ENCODE data around the gene PTPRG. TPM values are rescaled to one million over a fixed set of nuclear protein-coding genes. Genes with fewer than 3 reads are reported as not detected.

PTPRG gene
- total RNA-seq, 2 experiments from 2014 or later = 0.03 to 0.05 TPM

- Mint-ChIP-seq H3K4me3 (no peak overlapping the region), H3K36me3 (ENCODE audit: low read depth) (no peaks in the 10 kb centered on the region), H3K4me1 (ENCODE audit: low read depth) (no peaks in the 10 kb centered on the region), H3K9me3 (no peaks in the 10 kb centered on the region), H3K27me3 (peaks cover 13% of the 10 kb centered on the region), H3K27ac (no peak overlapping the region)
- DNase-seq (no peak), ATAC-seq (ENCODE audit: poor library complexity) (no peak)
- Histone ChIP-seq H3K36me3 (ENCODE audit: insufficient read depth, low read length) (no peaks in the 10 kb centered on the region), H3K9me3 (ENCODE audit: control insufficient read depth in 1 of 2, insufficient read depth in 1 of 2, low read length in 2 of 2) (peaks cover 0 to 3% of the 10 kb centered on the region in 2 experiments), H3K4me1 (ENCODE audit: insufficient read depth, low read length) (no peaks in the 10 kb centered on the region), H3K27me3 (ENCODE audit: control insufficient read depth in 1 of 2, insufficient read depth in 2 of 2, low read length in 2 of 2) (no peaks in the 10 kb centered on the region), H3K4me3 (ENCODE audit: low read length) (no peak overlapping the region), H3K27ac (ENCODE audit: low read depth in 1 of 2, low read length in 2 of 2) (no peak overlapping the region)
- TF ChIP-seq, protein P1, sequence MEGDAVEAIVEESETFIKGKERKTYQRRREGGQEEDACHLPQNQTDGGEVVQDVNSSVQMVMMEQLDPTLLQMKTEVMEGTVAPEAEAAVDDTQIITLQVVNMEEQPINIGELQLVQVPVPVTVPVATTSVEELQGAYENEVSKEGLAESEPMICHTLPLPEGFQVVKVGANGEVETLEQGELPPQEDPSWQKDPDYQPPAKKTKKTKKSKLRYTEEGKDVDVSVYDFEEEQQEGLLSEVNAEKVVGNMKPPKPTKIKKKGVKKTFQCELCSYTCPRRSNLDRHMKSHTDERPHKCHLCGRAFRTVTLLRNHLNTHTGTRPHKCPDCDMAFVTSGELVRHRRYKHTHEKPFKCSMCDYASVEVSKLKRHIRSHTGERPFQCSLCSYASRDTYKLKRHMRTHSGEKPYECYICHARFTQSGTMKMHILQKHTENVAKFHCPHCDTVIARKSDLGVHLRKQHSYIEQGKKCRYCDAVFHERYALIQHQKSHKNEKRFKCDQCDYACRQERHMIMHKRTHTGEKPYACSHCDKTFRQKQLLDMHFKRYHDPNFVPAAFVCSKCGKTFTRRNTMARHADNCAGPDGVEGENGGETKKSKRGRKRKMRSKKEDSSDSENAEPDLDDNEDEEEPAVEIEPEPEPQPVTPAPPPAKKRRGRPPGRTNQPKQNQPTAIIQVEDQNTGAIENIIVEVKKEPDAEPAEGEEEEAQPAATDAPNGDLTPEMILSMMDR (IDR thresholded peaks at IDR 0.05) = no peak
- ChIA-PET CTCF (no interaction called here), POLR2A (interaction anchor here (0.6 kb wide), 1 partner anchor 131 kb away, joined by 3 read pairs; no protein-coding TSS in a partner anchor)
- intact Hi-C loops (cut with DNase I, micrococcal nuclease) = no loop called here
These were observed 764.5 kb downstream of the PTPRG start for GRCh38 chr3:62325896-62326295.

DNA sequence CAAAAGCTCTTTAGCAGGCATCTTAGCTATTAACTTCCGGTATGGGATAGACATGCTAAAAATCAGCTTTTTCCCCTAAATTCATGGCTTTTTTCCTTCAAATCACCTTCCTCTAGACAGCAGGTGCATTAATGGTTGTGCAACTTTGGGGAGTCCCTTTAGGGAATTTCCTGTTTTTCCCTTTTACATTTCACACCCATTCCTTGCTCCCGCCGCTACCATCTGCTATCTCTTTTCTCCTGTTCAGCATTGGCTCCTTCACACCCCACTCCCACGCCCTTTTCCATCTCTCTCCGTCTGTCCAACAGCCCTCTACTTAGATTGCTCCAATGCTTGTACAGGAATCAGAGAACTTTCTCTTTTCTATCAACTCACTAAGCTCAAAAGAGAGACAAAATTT, 768.6 kb downstream of the PTPRG start:
- CTCF ChIA-PET = no interaction called here
- ATAC-seq (ENCODE audit: poor library complexity) = no peak

GRCh38 chr3:62332017-62332416, 770.6 kb downstream of the PTPRG start:
- TF ChIP-seq, protein P1 (IDR thresholded peaks at IDR 0.05) = no peak
- Mint-ChIP-seq H3K27ac (no peak overlapping the region), H3K4me1 (ENCODE audit: low read depth) (no peaks in the 10 kb centered on the region), H3K27me3 (no peaks in the 10 kb centered on the region), H3K36me3 (ENCODE audit: low read depth) (no peaks in the 10 kb centered on the region), H3K4me3 (no peak overlapping the region), H3K9me3 (no peaks in the 10 kb centered on the region)
- ChIA-PET POLR2A (no interaction called here), CTCF (no interaction called here)
- Histone ChIP-seq H3K4me1 (ENCODE audit: insufficient read depth, low read length) (no peaks in the 10 kb centered on the region), H3K4me3 (ENCODE audit: low read length) (no peak overlapping the region), H3K27me3 (ENCODE audit: control insufficient read depth in 1 of 2, insufficient read depth in 2 of 2, low read length in 2 of 2) (no peaks in the 10 kb centered on the region), H3K36me3 (ENCODE audit: insufficient read depth, low read length) (no peaks in the 10 kb centered on the region), H3K27ac (ENCODE audit: low read depth in 1 of 2, low read length in 2 of 2) (no peak overlapping the region), H3K9me3 (ENCODE audit: control insufficient read depth in 1 of 2, insufficient read depth in 1 of 2, low read length in 2 of 2) (no peaks in the 10 kb centered on the region)
- intact Hi-C loops (cut with DNase I, micrococcal nuclease) = loop anchor here (5.0 kb wide), 1 partner anchor 1485 kb away; the partner anchor contains the start of gene C3orf49 (in 2 of the 2)
- ATAC-seq (ENCODE audit: poor library complexity) = no peak
- DNase-seq = no peak

More for the DNA sequence above, 768.6 kb downstream of the PTPRG start:
- no peak for DNase-seq
- TF ChIP-seq, protein P1 (IDR thresholded peaks at IDR 0.05) = no peak
- Mint-ChIP-seq H3K4me3 (no peak overlapping the region), H3K9me3 (no peaks in the 10 kb centered on the region), H3K27me3 (no peaks in the 10 kb centered on the region), H3K4me1 (ENCODE audit: low read depth) (no peaks in the 10 kb centered on the region), H3K36me3 (ENCODE audit: low read depth) (no peaks in the 10 kb centered on the region), H3K27ac (no peak overlapping the region)
- H3K4me1 ChIP-seq (ENCODE audit: insufficient read depth, low read length) = no peaks in the 10 kb centered on the region
- intact Hi-C loops (cut with DNase I, micrococcal nuclease) = loop anchor here (5.0 kb wide), 1 partner anchor 1487 kb away; the partner anchor contains the start of gene C3orf49 (in 2 of the 2)
- H3K27me3 ChIP-seq (ENCODE audit: control insufficient read depth in 1 of 2, insufficient read depth in 2 of 2, low read length in 2 of 2) = no peaks in the 10 kb centered on the region
- no peaks in the 10 kb centered on the region for H3K36me3 ChIP-seq (ENCODE audit: insufficient read depth, low read length)
- H3K27ac ChIP-seq (ENCODE audit: low read depth in 1 of 2, low read length in 2 of 2) = no peak overlapping the region
- no peak overlapping the region for H3K4me3 ChIP-seq (ENCODE audit: low read length)
- POLR2A ChIA-PET = no interaction called here
- H3K9me3 ChIP-seq (ENCODE audit: control insufficient read depth in 1 of 2, insufficient read depth in 1 of 2, low read length in 2 of 2) = peaks cover 0 to 3% of the 10 kb centered on the region in 2 experiments

Data from CD4-positive, alpha-beta T cell (primary cell).